C4-2B (cell line): Measurements from ENCODE around the gene GARRE1.
A peak's percentile ranks its signal among the peaks of the same experiment; 100 is the strongest.
"Not testable (repeated sequence)": the region's sequence is repeated elsewhere in the genome, so short reads cannot be mapped to it uniquely, and the experiment has no call there.

Experiments used
- H3K27ac ChIP-seq: fragments of 450-650 bp; 2 replicates; pipeline ENCODE4 v1.5.1; 2017
- ZFX ChIP-seq: fragments of 450-650 bp; IDR thresholded peaks from 2 replicates; pipeline ENCODE4 v1.6.1; 2017
- TF ChIP-seq, protein P1 (sequence below): fragments of 450-650 bp; conservative IDR thresholded peaks from 2 replicates; pipeline ENCODE4 v1.5.1; 2017; ENCODE audit warnings: mild to moderate bottlenecking

GARRE1 gene

DNA sequence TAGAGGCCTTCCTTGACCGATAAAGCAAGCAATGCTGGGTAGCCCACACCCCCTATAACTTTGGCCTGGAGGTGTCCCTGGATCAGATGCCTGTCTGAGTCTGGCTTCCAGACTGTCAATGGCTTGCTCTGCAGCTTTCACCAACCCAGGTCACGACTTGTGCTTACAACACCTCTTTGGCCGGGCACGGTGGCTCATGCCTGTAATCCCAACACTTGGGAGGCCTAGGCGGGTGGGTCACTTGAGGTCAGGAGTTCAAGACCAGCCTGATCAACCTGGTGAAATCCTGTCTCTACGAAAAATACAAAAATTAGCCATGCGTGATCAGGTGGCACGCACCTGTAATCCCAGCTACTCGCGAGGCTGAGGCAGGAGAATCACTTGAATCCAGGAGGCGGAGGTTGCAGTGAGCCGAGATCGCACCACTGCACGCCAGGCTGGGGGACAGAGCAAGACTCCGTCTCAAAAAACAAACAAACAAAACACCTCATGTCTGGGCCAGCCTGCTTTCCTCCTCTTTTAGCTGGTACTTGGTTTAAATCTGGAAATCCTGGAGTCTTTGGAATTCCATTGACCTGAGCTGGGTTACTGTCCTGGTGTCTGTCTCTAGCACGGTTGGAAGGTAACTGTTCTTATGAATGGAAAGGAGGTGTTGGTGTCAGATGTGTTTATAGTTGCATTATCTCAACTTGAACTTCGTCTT lies 10.3 kb upstream of the GARRE1 start:
- TF ChIP-seq ZFX, result no peak
- TF ChIP-seq, protein P1, sequence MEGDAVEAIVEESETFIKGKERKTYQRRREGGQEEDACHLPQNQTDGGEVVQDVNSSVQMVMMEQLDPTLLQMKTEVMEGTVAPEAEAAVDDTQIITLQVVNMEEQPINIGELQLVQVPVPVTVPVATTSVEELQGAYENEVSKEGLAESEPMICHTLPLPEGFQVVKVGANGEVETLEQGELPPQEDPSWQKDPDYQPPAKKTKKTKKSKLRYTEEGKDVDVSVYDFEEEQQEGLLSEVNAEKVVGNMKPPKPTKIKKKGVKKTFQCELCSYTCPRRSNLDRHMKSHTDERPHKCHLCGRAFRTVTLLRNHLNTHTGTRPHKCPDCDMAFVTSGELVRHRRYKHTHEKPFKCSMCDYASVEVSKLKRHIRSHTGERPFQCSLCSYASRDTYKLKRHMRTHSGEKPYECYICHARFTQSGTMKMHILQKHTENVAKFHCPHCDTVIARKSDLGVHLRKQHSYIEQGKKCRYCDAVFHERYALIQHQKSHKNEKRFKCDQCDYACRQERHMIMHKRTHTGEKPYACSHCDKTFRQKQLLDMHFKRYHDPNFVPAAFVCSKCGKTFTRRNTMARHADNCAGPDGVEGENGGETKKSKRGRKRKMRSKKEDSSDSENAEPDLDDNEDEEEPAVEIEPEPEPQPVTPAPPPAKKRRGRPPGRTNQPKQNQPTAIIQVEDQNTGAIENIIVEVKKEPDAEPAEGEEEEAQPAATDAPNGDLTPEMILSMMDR, result no peak
- no peak overlapping the region for H3K27ac ChIP-seq

DNA sequence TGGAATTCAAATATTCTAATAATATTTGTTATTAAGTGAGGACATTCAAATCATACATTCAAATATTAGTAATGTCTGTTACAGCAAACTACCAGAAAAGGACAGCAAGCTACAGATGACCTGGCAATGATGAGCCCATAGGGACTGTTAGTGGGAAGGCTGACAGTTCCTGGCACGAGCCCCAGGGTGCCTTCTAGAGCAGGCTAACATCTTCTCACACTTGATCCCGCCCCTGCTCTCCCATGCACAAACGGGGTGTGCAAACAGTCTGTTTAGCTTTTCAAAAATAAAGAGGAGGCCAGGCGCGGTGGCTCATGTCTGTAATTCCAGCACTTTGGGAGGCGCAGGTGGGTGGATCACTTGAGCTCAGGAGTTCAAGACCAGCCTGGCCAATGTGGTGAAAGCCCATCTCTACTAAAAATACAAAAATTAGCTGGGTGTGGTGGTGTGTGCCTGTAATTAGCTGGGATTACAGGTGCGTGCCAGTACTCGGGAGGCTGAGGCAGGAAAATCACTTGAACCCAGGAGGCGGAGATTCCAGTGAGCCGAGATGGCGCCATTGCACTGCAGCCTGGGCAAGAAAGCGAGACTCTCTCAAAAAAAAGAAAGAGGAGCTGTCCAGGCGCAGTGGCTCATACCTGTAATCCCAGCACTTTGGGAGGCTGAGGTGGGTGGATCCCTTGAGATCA lies 9.6 kb upstream of the GARRE1 start:
- H3K27ac ChIP-seq, result no peak overlapping the region
- TF ChIP-seq, protein P1, result no peak
- no peak for TF ChIP-seq ZFX

DNA sequence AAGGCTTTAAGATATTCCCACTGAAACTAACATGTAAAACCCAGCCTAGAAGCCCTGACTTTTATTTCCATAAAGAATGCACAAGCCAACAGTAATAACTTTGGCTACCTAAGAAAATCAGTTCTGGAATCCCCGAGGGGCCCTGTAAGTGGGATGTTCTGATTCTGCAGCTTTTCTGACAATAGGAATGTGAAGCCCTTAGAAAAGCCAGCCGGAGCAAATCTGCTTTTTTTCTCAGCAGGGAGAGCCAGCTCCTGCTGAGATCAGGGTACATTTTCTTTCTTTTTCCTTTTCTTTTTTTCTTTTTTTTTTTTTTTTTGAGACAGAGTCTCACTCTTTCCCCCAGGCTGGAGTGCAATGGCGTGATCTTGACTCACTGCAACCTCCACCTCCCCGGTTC lies 8.0 kb upstream of the GARRE1 start:
- TF ChIP-seq, protein P1, result no peak
- TF ChIP-seq ZFX, result no peak
- H3K27ac ChIP-seq, result no peak overlapping the region

DNA sequence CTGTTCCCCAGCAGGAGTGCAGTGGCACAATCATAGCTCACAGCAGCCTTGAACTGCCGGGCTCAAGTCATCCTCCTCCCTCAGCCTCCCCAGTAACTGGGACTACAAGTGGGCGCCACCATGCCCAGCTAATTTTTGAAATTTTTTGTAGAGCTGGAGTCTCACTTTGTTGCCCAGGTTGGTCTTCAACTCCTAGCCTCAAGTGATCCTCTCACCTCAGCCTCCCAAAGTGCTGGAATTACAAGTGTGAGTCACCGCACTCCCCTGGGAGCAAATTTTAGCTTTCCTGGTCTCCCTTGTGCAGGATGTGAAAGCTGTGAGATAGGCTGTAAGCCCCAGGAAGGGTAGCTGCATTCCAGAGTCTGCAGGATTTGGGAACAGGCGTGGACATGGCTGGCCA lies 5.4 kb upstream of the GARRE1 start:
- TF ChIP-seq, protein P1, result no peak
- no peak for TF ChIP-seq ZFX

DNA sequence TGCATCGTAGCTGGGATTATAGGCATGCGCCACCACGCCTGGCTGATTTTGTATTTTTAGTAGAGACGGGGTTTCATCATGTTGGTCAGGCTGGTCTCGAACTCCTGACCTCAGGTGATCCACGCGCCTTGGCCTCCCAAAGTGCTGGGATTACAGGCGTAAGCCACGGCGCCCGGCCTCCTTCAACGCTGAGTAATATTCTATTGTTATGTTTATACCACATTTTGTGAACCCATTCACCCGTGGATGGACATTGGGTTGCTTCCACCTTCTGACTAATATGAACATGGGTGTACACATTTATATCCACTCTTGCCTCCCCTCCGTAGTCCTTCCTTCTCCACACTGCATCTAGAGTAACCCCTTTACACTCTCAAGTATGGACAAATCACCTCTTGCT lies 1.2 kb upstream of the GARRE1 start:
- H3K27ac ChIP-seq, result not testable (repeated sequence)

More for the DNA sequence above, 5.4 kb upstream of the GARRE1 start:
- no peak overlapping the region for H3K27ac ChIP-seq

DNA sequence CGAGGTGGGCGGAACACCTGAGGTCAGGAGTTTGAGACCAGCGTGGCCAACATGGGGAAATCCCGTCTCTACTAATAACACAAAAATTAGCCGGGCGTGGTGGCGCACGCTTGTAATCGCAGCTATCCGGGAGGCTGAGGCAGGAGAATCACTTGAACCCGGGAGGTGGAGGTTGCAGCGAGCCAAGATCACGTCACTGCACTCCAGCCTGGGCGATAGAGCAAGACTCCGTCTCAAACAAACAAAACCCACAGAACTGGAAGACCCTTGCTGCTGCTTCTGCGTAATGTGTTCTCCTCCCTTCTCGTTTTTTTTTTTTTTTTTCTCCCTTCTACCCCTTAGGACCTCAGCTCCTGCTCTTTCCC lies 691 bp upstream of the GARRE1 start:
- peak overlapping the region; percentile 87 for H3K27ac ChIP-seq

DNA sequence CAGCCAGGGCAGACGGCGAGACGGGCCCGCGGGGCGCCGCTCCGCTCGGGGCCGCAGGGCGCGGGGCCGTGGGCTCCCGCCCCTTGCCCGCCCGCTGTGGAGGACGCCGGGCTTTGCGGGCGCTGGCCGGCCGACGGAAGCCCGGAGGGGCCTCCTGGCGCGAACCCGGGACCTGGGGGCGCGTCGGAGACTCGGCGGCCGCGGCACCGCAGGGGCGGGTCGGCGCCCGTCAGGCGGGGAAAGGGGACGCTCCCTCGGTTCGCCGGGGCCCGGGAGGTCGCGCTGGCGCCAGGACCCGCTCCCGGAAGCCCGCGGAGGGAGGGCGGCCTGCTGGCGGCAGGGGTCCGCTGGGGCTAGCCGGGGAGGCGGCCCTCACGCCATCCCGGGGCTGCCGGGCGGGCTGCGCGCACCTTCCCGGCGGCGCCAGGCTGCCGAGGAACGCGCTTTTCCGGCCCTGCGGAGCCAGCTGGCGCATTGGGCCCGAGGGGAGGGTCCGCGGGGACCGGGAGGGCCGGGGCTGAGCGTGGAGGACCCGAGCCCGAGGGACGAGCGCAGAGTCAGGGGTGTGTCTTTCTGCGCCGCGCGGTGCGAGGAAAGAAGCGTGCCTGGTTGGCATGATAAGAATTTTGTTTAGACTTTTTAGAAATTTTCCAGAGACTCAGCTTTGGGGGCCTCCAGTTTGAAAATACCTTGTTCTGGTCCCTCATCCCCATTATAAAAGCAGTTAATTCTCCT lies 511 bp downstream of the GARRE1 start:
- peak overlapping the region; percentile 87 for H3K27ac ChIP-seq
- TF ChIP-seq, protein P1, result no peak
- TF ChIP-seq ZFX, result peak; percentile 72; the same call in 1 of the 2 replicates

DNA sequence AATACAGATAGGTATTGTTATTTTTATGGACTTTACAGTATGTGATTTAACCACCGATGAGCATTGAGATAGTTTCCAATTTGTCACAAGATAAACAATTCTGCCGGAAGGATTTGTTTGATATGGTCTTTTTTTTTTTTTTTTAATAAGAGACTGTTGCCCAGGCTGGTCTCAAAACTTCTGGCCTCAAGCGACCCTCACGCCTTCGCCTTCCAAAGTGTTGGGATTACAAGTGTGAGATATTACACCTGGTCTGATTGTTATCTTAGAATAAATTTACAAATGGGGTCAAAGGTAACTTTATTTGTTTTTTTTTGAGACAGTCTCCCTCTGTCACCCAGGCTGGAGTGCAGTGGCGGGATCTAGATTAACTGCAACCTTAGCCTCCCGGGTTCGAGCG lies 1.2 kb downstream of the GARRE1 start:
- no peak overlapping the region for H3K27ac ChIP-seq
- TF ChIP-seq ZFX, result no peak
- TF ChIP-seq, protein P1, result no peak
